Spleen (tissue), 7 donors: ENCODE measurements around the gene SLC30A3.

Experiments used
- POLR2A ChIP-seq, 3 donors: fragments of 450-650 bp; IDR thresholded peaks; one replicate each; pipeline ENCODE4 v1.5.1; 2017; ENCODE audit warnings: antibody characterized with exemption in 3 of 3, mild to moderate bottlenecking in 1 of 3
- POLR2AphosphoS5 ChIP-seq, 3 donors: sonication (generic); formaldehyde crosslinking; IDR thresholded peaks; one replicate each; pipeline ENCODE4 v1.5.1; 2017; ENCODE audit warnings: antibody characterized with exemption in 3 of 3
- TF ChIP-seq, protein P1 (sequence below), 11 experiments: fragments of 200-600 bp in 7 of 11; fragments of 450-650 bp in 4 of 11; sonication (generic) in 4 of 11; IDR thresholded peaks in 8 of 11; conservative IDR thresholded peaks in 3 of 11; 1 replicate in 7 of 11; 2 replicates in 4 of 11; pipeline versions ENCODE4 v1.4.0 to v1.8.0; 2016 to 2021; ENCODE audit warnings: antibody characterized with exemption in 11 of 11, inconsistent platforms in 4 of 11, mild to moderate bottlenecking in 1 of 11
- donor health status: DM: no; HTN: no; CAD: no; lungs with moderate emphysema.
- donor health status: DM: no; HTN: no; CAD: no.
- donor health status: DM: no; HTN: no; CAD: no.

- TF ChIP-seq POLR2AphosphoS5 (IDR thresholded peaks at IDR 0.05) (no peak), POLR2A (IDR thresholded peaks at IDR 0.05) (no peak)
- TF ChIP-seq, protein P1, sequence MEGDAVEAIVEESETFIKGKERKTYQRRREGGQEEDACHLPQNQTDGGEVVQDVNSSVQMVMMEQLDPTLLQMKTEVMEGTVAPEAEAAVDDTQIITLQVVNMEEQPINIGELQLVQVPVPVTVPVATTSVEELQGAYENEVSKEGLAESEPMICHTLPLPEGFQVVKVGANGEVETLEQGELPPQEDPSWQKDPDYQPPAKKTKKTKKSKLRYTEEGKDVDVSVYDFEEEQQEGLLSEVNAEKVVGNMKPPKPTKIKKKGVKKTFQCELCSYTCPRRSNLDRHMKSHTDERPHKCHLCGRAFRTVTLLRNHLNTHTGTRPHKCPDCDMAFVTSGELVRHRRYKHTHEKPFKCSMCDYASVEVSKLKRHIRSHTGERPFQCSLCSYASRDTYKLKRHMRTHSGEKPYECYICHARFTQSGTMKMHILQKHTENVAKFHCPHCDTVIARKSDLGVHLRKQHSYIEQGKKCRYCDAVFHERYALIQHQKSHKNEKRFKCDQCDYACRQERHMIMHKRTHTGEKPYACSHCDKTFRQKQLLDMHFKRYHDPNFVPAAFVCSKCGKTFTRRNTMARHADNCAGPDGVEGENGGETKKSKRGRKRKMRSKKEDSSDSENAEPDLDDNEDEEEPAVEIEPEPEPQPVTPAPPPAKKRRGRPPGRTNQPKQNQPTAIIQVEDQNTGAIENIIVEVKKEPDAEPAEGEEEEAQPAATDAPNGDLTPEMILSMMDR (IDR thresholded peaks at IDR 0.05 in 8 of 11, conservative IDR thresholded peaks at IDR 0.05 in 3 of 11) = no peak
Measured at GRCh38 chr2:27261926-27262298, 935 bp downstream of the SLC30A3 start.
